Rectal smooth muscle tissue (tissue), 1 donor: ENCODE results near the gene BORCS8.

Source experiments
- H3K27ac ChIP-seq: one replicate; pipeline ENCODE4 v1.7.0; 2013; ENCODE audit warnings: low read depth, low read length, inconsistent platforms
- H3K27me3 ChIP-seq: one replicate; pipeline ENCODE4 v1.7.0; 2013; ENCODE audit warnings: low read length; ENCODE audit not compliant: control insufficient read depth, insufficient read depth
- H3K36me3 ChIP-seq: one replicate; pipeline ENCODE4 v1.7.0; 2013; ENCODE audit warnings: low read length; ENCODE audit not compliant: control insufficient read depth, insufficient read depth
- H3K4me1 ChIP-seq: one replicate; pipeline ENCODE4 v1.7.0; 2013; ENCODE audit warnings: low read length; ENCODE audit not compliant: control insufficient read depth, insufficient read depth
- H3K4me3 ChIP-seq: one replicate; pipeline ENCODE4 v1.7.0; 2013; ENCODE audit warnings: low read length
- H3K9ac ChIP-seq: one replicate; pipeline ENCODE4 v1.7.0; 2013; ENCODE audit warnings: low read length

Gene BORCS8

DNA sequence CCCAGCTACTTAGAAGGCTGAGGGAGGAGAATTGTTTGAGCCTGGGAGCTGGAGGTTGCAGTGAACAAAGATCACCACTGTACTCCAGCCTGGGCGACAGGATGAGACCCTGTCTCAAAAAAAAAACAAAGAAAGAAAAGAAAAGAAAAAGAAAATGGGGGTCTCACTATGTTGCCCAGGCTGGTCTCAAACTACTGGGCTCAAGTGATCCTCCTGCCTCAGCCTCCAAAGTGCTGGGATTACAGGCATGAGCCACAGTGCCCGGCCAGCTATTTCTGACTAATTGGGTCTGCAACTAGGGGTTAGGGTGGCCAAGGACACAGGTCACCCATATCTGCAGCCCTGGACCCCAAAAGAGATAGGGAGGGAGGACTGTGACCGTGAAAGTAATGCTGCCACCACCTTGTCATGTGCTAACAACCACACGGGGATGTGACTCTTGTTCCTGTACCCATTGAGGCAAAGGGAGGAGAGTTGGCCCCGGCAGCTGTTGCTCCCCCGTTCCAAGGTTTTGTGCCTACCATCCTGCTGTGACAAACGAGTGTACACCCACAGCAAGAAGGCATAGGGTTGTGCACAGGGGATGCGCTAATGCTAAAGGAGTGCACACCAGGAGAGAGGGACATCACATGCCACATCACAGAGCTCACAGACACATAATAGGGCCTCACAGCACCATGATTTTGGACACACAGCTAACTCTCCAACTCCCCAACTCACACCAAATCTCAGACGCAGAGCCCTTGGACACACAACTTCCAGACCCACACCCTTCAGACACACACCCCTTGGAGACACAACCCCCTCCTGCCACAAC, 22.5 kb downstream of the BORCS8 start:
- H3K36me3 ChIP-seq = no peaks in the 10 kb centered on the region
- no peaks in the 10 kb centered on the region for H3K4me1 ChIP-seq
- H3K4me3 ChIP-seq = peak overlapping the region; percentile 53
- no peak overlapping the region for H3K9ac ChIP-seq
- H3K27me3 ChIP-seq = no peaks in the 10 kb centered on the region
- no peak overlapping the region for H3K27ac ChIP-seq

DNA sequence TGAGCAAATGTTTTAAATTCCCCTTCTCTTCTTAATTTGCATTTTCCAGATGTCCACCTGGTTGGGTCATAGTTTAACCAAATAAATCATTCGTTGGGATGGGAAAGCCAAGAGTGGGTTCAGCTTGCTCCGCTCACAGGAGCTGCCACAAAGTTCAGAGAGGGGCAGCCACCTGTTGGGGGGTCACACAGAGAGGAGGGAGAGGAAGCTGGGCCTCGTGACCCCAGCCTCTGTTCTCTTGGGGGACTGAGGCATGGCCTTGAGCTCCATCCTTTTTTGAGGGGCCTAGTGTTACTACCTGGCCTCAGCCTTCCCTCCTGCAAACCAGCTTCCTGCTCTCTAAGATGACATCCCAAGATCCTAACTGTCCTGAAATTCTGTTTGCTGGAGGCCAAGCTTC, 24.3 kb downstream of the BORCS8 start:
- H3K9ac ChIP-seq = no peak overlapping the region
- H3K4me1 ChIP-seq = no peaks in the 10 kb centered on the region
- no peaks in the 10 kb centered on the region for H3K27me3 ChIP-seq
- H3K36me3 ChIP-seq = no peaks in the 10 kb centered on the region
- H3K4me3 ChIP-seq = no peak overlapping the region
- no peak overlapping the region for H3K27ac ChIP-seq

DNA sequence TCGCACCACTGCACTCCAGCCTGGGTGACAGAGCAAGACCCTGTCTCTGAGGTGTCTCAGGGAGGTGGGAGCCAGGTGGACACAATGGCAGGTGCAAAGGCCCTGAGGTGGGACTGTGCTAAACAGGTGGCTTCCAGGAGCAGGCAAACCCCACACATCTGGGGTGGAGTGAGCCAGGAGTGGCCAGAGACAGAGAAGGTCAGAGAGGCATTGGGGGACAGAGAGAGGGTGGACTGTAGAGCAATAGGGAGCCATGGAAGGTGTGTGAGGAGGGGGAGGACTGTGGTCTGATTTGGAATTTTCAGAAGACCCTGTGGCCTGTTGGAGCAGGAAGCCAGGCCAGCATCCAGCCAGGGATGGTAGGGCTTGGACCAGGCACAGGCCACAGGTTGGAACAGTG, 26.6 kb downstream of the BORCS8 start:
- H3K9ac ChIP-seq = no peak overlapping the region
- H3K36me3 ChIP-seq = no peaks in the 10 kb centered on the region
- no peak overlapping the region for H3K4me3 ChIP-seq
- no peak overlapping the region for H3K27ac ChIP-seq
- H3K27me3 ChIP-seq = no peaks in the 10 kb centered on the region
- no peaks in the 10 kb centered on the region for H3K4me1 ChIP-seq

DNA sequence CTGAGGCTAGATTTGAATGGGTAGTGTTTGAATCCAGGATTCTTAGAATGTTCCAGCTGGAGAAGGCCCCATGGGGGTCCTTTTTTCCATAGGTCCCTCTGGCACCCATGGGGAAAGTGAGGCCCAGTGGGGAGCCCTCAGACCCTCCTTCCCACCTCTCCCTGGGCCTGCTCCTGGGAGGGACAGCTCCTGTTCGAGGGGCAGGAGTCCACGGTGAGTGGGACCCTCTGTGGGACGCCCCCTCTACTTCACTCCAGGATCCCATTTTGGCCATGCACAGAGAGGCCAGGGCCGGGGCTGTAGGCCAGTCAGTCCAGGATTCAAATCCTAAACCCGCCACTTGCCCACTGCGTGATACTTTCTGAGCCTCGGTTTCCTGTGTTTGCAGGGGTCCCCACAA, 29.5 kb downstream of the BORCS8 start:
- no peaks in the 10 kb centered on the region for H3K36me3 ChIP-seq
- H3K27me3 ChIP-seq = no peaks in the 10 kb centered on the region
- H3K4me1 ChIP-seq = no peaks in the 10 kb centered on the region
- no peak overlapping the region for H3K9ac ChIP-seq
- H3K27ac ChIP-seq = no peak overlapping the region
- no peak overlapping the region for H3K4me3 ChIP-seq

DNA sequence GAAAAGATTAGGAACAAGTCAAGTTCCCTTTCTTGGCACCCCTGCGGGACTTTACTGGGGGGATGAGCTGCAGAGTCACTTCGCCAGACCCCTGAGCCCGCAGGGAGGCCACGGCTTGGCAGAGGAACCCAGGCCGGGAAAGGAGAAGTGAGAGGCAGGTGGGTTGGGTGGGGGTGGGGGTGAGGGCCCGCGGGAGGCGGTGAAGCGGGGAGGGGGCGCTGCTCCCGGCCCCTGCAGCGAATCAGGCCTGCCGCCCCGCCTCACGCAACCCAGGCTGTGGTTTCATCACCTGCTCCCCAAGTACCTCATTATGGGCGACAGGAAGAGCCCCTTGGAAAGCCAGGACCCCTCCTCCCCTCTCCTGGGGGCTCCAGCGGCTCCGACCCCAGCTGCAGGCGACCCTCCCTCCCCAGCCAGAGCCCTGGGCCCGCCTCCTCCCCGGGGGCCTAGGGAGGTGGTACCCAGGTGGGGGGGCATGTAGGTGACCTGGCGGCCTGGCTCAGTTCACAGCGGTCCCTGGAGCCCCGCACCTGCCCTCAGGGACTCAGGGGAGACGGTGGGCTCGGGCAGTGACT, 31.4 kb downstream of the BORCS8 start:
- Histone ChIP-seq H3K4me1 (no peaks in the 10 kb centered on the region), H3K9ac (no peak overlapping the region), H3K4me3 (no peak overlapping the region), H3K27ac (no peak overlapping the region), H3K36me3 (no peaks in the 10 kb centered on the region), H3K27me3 (no peaks in the 10 kb centered on the region)

DNA sequence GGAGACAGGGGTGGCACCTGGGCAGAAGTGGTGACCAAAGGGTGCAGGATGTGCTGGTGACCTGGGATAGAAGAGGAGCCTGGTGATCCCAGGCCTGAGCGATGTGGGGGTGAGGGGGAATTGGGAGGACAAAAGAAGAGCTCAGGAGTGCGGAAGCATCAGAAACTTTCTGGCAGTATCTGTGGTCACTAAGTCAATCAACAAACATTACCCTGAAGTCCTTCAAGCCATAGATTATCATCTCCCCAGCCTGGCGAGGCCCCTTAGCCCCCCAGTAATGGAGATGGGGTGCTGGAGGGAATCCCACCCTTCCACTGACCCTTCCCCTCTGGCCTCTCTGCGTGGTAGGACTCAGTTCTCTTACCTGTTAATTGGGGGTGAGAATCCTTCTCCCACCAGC, 32.4 kb downstream of the BORCS8 start:
- Histone ChIP-seq H3K4me3 (no peak overlapping the region), H3K9ac (no peak overlapping the region), H3K36me3 (no peaks in the 10 kb centered on the region), H3K27me3 (no peaks in the 10 kb centered on the region), H3K27ac (no peak overlapping the region), H3K4me1 (no peaks in the 10 kb centered on the region)

DNA sequence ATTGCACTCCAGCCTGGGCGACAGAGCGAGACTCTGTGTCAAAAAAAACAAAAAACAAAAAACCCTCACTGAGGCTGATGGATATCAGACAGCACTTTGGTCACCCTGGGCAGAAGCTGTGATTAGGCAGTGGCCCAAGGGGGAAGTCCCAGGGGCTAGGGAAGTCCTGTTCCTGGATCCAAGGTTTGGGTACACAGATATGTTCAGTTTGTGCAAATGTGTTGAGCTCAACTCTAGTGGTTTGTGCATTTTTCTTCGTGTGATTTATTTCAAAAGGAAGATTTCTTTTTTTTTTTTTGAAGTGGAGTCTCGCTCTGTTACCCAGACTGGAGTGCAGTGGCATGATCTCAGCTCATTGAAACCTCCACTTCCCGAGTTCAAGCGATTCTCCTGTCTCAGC, 34.1 kb downstream of the BORCS8 start:
- Histone ChIP-seq H3K27ac (no peak overlapping the region), H3K9ac (no peak overlapping the region), H3K27me3 (no peaks in the 10 kb centered on the region), H3K4me1 (no peaks in the 10 kb centered on the region), H3K36me3 (no peaks in the 10 kb centered on the region), H3K4me3 (no peak overlapping the region)

DNA sequence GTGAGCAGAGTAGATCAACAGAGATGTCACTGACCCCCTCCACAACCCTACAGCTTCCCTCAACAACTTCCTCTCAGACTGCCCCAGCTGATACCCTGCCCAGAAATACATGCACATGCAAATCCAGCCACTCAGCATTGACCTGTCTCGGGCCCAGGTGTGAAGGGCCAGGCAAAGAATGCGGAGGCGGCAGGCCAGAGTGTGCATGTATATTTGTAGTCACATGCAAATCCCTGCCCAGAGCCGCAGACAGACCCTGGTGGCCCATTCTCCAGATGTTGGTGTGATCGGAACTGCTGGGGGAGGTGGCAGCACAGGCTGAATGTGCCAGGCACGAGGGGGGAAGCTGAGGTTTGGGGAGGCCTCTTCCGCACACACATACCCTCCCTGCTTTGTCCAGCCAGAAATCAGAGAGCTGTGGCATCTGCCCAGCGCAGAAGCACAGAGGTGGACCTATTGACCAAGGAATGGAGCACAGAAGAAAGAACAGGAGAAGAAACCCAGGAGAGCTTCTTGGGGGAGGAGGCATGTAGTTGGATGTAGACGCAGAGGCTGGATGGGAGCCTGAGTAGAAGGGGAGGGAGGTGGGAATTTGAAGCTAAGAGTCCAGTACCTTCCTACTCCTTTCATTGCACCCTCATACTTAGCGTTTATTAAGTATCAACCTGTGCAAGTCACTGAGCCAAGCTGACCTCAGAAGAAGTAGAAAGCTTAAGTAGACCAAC, 36.3 kb downstream of the BORCS8 start:
- Histone ChIP-seq H3K27me3 (no peaks in the 10 kb centered on the region), H3K4me3 (no peak overlapping the region), H3K4me1 (no peaks in the 10 kb centered on the region), H3K27ac (no peak overlapping the region), H3K36me3 (no peaks in the 10 kb centered on the region), H3K9ac (no peak overlapping the region)

DNA sequence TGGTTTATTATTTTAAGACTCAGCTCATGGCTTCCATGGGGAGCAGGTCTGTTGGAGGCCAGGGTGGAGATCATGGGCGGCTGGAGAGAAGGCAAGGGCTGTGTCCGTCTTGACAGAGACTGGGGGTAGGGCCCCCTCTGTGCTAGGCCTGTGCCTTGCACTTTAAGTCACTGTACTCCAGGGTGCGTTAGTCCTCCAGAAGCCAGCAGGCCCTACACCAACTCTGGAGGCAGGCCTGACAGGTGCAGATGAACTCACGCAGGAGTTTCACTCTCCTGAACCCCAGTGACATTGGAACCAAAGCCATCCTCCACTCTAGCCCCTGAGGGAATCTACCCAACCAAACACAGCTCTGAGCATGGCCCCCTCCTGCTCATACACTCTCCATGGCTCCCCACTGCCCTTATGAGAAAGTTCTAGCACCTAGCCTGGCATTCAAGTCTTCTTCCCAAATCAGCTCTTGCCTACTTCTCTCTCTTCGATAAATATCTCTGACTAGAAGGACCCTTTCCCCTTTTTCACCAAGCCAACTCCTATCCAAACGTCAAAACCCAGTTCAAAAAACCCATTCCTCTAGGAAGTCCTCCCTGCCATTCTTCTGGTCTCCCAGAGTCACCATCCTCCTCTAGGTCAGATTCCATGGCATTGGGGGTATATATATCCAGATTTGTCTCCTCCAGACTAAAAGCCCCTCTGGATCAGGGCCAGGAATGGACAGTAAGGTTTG, 37.0 kb downstream of the BORCS8 start:
- Histone ChIP-seq H3K4me1 (no peaks in the 10 kb centered on the region), H3K4me3 (no peak overlapping the region), H3K36me3 (no peaks in the 10 kb centered on the region), H3K27me3 (no peaks in the 10 kb centered on the region), H3K27ac (no peak overlapping the region), H3K9ac (no peak overlapping the region)

DNA sequence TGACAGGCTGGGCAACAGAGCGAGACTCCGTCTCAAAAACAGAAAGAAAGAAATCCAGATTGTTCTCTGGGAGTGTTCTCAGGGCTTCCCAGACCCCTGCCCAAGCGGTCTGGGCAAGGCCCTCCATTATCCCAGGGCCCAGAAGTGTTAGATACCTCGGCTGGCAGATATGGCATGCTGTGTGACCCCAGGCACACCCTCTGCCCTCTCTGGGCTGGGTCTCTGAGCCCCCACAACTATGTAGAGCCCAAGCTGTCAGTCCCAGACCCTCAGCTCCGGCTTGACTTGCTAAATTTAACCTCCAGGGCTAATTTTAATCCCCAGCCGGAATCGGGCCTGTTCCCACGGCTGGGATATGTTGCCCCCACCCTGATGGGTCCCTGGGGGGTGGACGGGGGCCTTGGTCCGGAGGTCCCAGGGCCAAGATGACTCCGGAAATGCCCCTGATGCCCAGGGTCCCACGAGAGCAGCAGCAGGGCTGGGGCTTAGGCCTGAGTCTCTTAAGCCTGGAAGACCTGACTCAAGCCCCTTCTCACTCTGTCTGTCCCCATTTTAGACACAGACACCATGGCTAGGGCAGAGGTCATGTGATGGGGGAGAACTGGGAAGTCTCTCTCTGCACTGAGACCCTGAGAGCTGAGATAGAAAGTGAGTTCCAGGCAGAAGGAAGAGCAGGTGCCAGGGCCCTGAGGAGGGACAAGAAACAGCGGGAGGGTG, 39.1 kb downstream of the BORCS8 start:
- Histone ChIP-seq H3K4me1 (no peaks in the 10 kb centered on the region), H3K27ac (no peak overlapping the region), H3K27me3 (no peaks in the 10 kb centered on the region), H3K36me3 (peaks cover 2% of the 10 kb centered on the region), H3K4me3 (no peak overlapping the region), H3K9ac (no peak overlapping the region)

DNA sequence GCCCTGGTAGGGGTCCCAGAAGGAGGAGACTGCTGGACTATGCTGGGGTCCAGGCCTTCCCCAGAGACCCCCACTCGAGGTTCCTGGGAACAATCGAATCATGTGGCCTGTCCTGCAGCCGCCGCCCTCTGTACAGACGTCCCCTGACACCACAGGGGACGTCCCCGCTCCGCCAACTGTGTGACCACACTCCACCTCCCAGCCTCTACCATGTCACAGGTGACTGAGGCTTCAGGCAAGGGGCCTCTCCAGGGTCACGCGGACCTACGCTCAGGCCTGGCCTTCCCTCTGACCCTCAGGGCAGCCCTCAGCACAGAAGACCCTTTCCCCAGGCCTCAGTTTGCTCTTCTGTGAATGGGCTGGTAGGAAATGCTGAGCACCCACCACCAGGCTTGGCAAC, 40.5 kb downstream of the BORCS8 start:
- no peak overlapping the region for H3K9ac ChIP-seq
- H3K36me3 ChIP-seq = peaks cover 2% of the 10 kb centered on the region
- no peaks in the 10 kb centered on the region for H3K4me1 ChIP-seq
- no peak overlapping the region for H3K27ac ChIP-seq
- H3K4me3 ChIP-seq = no peak overlapping the region
- H3K27me3 ChIP-seq = no peaks in the 10 kb centered on the region

DNA sequence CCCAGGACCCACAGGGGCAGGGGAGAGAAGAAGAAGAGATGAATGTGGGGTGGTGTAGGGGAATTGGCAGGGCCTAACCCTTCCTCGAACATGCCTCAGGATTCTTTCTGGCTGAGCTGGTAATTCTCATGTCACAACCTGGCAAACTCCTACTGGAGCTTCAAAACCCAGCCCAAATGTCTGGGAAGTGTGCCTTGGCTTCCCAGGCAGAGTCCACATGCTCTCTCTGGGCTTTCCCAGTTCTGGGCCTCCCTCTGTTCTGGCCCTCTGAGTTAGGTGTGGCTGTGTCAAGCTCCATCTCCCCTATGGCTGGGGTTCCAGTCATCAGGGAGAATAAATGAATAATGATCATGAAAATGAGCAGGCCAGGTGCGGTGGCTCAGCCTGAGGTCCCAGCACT, 42.5 kb downstream of the BORCS8 start:
- H3K4me3 ChIP-seq = no peak overlapping the region
- no peak overlapping the region for H3K9ac ChIP-seq
- H3K27me3 ChIP-seq = no peaks in the 10 kb centered on the region
- no peaks in the 10 kb centered on the region for H3K4me1 ChIP-seq
- no peak overlapping the region for H3K27ac ChIP-seq
- peaks cover 2% of the 10 kb centered on the region for H3K36me3 ChIP-seq
